Common myeloid progenitor, CD34-positive (primary cell): ENCODE measurements around the gene TTC28.

Experiments
- CTCF ChIA-PET: fragments of 350-600 bp; sonication (Branson Sonifier 250); formaldehyde crosslinking; loops from one replicate; lab custom pipeline; 2021; ENCODE audit warnings: antibody characterized with exemption; lab: Charles Lee
- POLR2A ChIA-PET: fragments of 350-600 bp; sonication (Branson Sonifier 250); formaldehyde crosslinking; loops from one replicate; lab custom pipeline; 2021; ENCODE audit warnings: antibody characterized with exemption; lab: Charles Lee
- DNase-seq, 3 donors: peaks; one replicate each; pipeline versions ENCODE4 v3.0.0 to v3.0.0-alpha.2; 2013
- H3K27ac ChIP-seq, 2 experiments: 1 replicate in 1 of 2; 2 replicates in 1 of 2; pipeline ENCODE4 v1.7.0; 2013; ENCODE audit warnings: inconsistent platforms in 2 of 2, low read length in 2 of 2, mild to moderate bottlenecking in 2 of 2, low read depth in 1 of 2, moderate library complexity in 1 of 2; ENCODE audit not compliant: severe bottlenecking in 2 of 2, insufficient read depth in 1 of 2, poor library complexity in 1 of 2
- H3K27me3 ChIP-seq, 5 experiments: replicated peaks in 2 of 5; 1 replicate in 3 of 5; 2 replicates in 2 of 5; pipeline versions ENCODE4 v1.6.1 to v1.7.0; 2013; ENCODE audit warnings: low read length in 4 of 5, mild to moderate bottlenecking in 2 of 5, moderate library complexity in 2 of 5, inconsistent platforms in 1 of 5; ENCODE audit not compliant: insufficient read depth in 5 of 5, control insufficient read depth in 4 of 5
- H3K36me3 ChIP-seq, 4 experiments: 1 replicate in 2 of 4; 2 replicates in 2 of 4; pipeline versions ENCODE4 v1.6.1 to v1.7.0; 2013; ENCODE audit warnings: low read length in 3 of 4, control low read depth in 1 of 4, mild to moderate bottlenecking in 1 of 4; ENCODE audit not compliant: control insufficient read depth in 4 of 4, insufficient read depth in 4 of 4
- H3K4me1 ChIP-seq, 4 experiments: 1 replicate in 3 of 4; 2 replicates in 1 of 4; pipeline versions ENCODE4 v1.6.1 to v1.7.1; 2013; ENCODE audit warnings: low read length in 3 of 4, mild to moderate bottlenecking in 3 of 4, control low read depth in 1 of 4, inconsistent platforms in 1 of 4, moderate library complexity in 1 of 4; ENCODE audit not compliant: control insufficient read depth in 4 of 4, insufficient read depth in 4 of 4; ENCODE audit errors: control extremely low read depth in 1 of 4
- H3K4me3 ChIP-seq, 7 experiments: 1 replicate in 4 of 7; 2 replicates in 3 of 7; pipeline versions ENCODE4 v1.5.1 to v1.7.0; 2013; ENCODE audit warnings: mild to moderate bottlenecking in 7 of 7, low read length in 6 of 7, moderate library complexity in 6 of 7, inconsistent platforms in 2 of 7, low read depth in 2 of 7, control low read depth in 1 of 7; ENCODE audit not compliant: insufficient read depth in 4 of 7, control insufficient read depth in 1 of 7; ENCODE audit errors: extremely low read depth in 1 of 7
- H3K9me3 ChIP-seq, 5 experiments: 1 replicate in 4 of 5; 2 replicates in 1 of 5; pipeline versions ENCODE4 v1.6.1 to v1.7.1; 2013; ENCODE audit warnings: low read length in 4 of 5, mild to moderate bottlenecking in 2 of 5, inconsistent platforms in 1 of 5, low read depth in 1 of 5, moderate library complexity in 1 of 5; ENCODE audit not compliant: control insufficient read depth in 4 of 5, insufficient read depth in 2 of 5; ENCODE audit errors: control extremely low read depth in 1 of 5
- WGBS: methylation state at CpG from one replicate; pipeline ENCODE4 v1.1.5; 2013; ENCODE audit not compliant: insufficient coverage; 5-methylcytosine and 5-hydroxymethylcytosine counted together

TTC28 gene

GRCh38 chr22:28025333-28025732, 654.3 kb downstream of the TTC28 start:
- H3K4me1 ChIP-seq, result peaks cover 5 to 47% (median 38%) of the 10 kb centered on the region in 4 experiments
- peak in 1 of 3 donors; percentile 27 for DNase-seq
- WGBS, result 96% methylated on average over 7 of the region's 7 CpGs
- POLR2A ChIA-PET, result no interaction called here
- H3K36me3 ChIP-seq, result no peaks in the 10 kb centered on the region
- no peaks in the 10 kb centered on the region for H3K9me3 ChIP-seq
- H3K4me3 ChIP-seq, result no peak overlapping the region
- H3K27ac ChIP-seq, result no peak overlapping the region
- CTCF ChIA-PET, result no interaction called here
- H3K27me3 ChIP-seq, result no peaks in the 10 kb centered on the region

GRCh38 chr22:28024422-28024888, 655.2 kb downstream of the TTC28 start:
- WGBS, result 90% methylated on average over 4 of the region's 4 CpGs
- H3K4me3 ChIP-seq, result no peak overlapping the region
- peaks cover 5 to 44% (median 36%) of the 10 kb centered on the region in 4 experiments for H3K4me1 ChIP-seq
- ChIA-PET CTCF (interaction anchor here (1.3 kb wide), 1 partner anchor 422 kb away, joined by 5 read pairs; no protein-coding TSS in a partner anchor), POLR2A (no interaction called here)
- DNase-seq, result no peak
- no peaks in the 10 kb centered on the region for H3K27me3 ChIP-seq
- no peaks in the 10 kb centered on the region for H3K9me3 ChIP-seq
- no peaks in the 10 kb centered on the region for H3K36me3 ChIP-seq
- no peak overlapping the region for H3K27ac ChIP-seq

- DNase-seq, result no peak
- ChIA-PET CTCF (interaction anchor here (1.3 to 5.8 kb wide), 2 partner anchors 422 to 570 kb away, joined by 5 to 78 read pairs; no protein-coding TSS in a partner anchor), POLR2A (no interaction called here)
These were observed 655.9 kb downstream of the TTC28 start for GRCh38 chr22:28023774-28024173.

GRCh38 chr22:28023036-28023435, 656.6 kb downstream of the TTC28 start:
- CTCF ChIA-PET, result interaction anchor here (5.8 kb wide), 1 partner anchor 571 kb away, joined by 78 read pairs; no protein-coding TSS in a partner anchor
- no peaks in the 10 kb centered on the region for H3K9me3 ChIP-seq
- 95% methylated on average over 4 of the region's 5 CpGs for WGBS
- H3K4me1 ChIP-seq, result peaks cover 2 to 42% (median 34%) of the 10 kb centered on the region in 4 experiments
- no peaks in the 10 kb centered on the region for H3K27me3 ChIP-seq
- no peak for DNase-seq
- no peak overlapping the region for H3K27ac ChIP-seq
- H3K36me3 ChIP-seq, result no peaks in the 10 kb centered on the region
- POLR2A ChIA-PET, result no interaction called here
- no peak overlapping the region for H3K4me3 ChIP-seq

More at GRCh38 chr22:28023774-28024173, 655.9 kb downstream of the TTC28 start:
- H3K27me3 ChIP-seq, result no peaks in the 10 kb centered on the region
- 96% methylated on average over 3 of the region's 5 CpGs for WGBS
- no peak overlapping the region for H3K27ac ChIP-seq
- peaks cover 5 to 44% (median 36%) of the 10 kb centered on the region in 4 experiments for H3K4me1 ChIP-seq
- no peaks in the 10 kb centered on the region for H3K36me3 ChIP-seq
- no peaks in the 10 kb centered on the region for H3K9me3 ChIP-seq
- H3K4me3 ChIP-seq, result no peak overlapping the region

- Histone ChIP-seq H3K4me3 (no peak overlapping the region), H3K9me3 (no peaks in the 10 kb centered on the region), H3K36me3 (no peaks in the 10 kb centered on the region), H3K27me3 (no peaks in the 10 kb centered on the region), H3K27ac (no peak overlapping the region), H3K4me1 (peaks cover 2 to 33% (median 30%) of the 10 kb centered on the region in 4 experiments)
- DNase-seq, result no peak
- 99% methylated on average over 7 of the region's 7 CpGs for WGBS
- CTCF ChIA-PET, result interaction anchor here (5.8 kb wide), 1 partner anchor 572 kb away, joined by 78 read pairs; no protein-coding TSS in a partner anchor
- POLR2A ChIA-PET, result no interaction called here
These were observed 657.5 kb downstream of the TTC28 start for GRCh38 chr22:28021998-28022660.

- no peaks in the 10 kb centered on the region for H3K9me3 ChIP-seq
- ChIA-PET POLR2A (no interaction called here), CTCF (interaction anchor here (0.7 to 5.8 kb wide), 8 partner anchors 19 to 572 kb away, joined by 3 to 78 read pairs (median 5); no protein-coding TSS in a partner anchor)
- peaks cover 0 to 25% (median 22%) of the 10 kb centered on the region in 4 experiments for H3K4me1 ChIP-seq
- DNase-seq, result no peak
- H3K4me3 ChIP-seq, result no peak overlapping the region
- no peaks in the 10 kb centered on the region for H3K36me3 ChIP-seq
- H3K27ac ChIP-seq, result no peak overlapping the region
- H3K27me3 ChIP-seq, result no peaks in the 10 kb centered on the region
- WGBS, result 98% methylated on average over 11 of the region's 15 CpGs
These were observed 658.3 kb downstream of the TTC28 start for GRCh38 chr22:28021116-28021997.
